Heart right ventricle (tissue), 16 donors: ENCODE data around the gene TGFBR2. TPM values are rescaled to one million over a fixed set of nuclear protein-coding genes. Genes with fewer than 3 reads are reported as not detected.

Source experiments
- ATAC-seq, 8 donors: fragments of 200-7000 bp; cut with Tn5 transposase; one replicate each; pipeline ENCODE4 v1.9.1; 2020; ENCODE audit warnings: mild to moderate bottlenecking in 8 of 8, moderate library complexity in 8 of 8, moderate number of reproducible peaks in 1 of 8
- DNase-seq, 2 donors: peaks; one replicate each; pipeline ENCODE4 v3.0.0-alpha.2; 2020
- H3K27ac ChIP-seq, 10 donors: fragments of 200-600 bp; sonication (generic) in 2 of 10; one replicate each; pipeline versions ENCODE4 v1.5.0 to v1.8.0; 2020 to 2022; ENCODE audit warnings: mild to moderate bottlenecking in 3 of 10
- H3K27me3 ChIP-seq, 7 donors: fragments of 200-600 bp; one replicate each; pipeline ENCODE4 v1.8.0; 2021 to 2022; ENCODE audit warnings: mild to moderate bottlenecking in 2 of 7
- H3K36me3 ChIP-seq, 9 donors: fragments of 200-600 bp; sonication (generic) in 1 of 9; one replicate each; pipeline versions ENCODE4 v1.5.0 to v1.8.0; 2020 to 2022; ENCODE audit warnings: mild to moderate bottlenecking in 2 of 9
- H3K4me1 ChIP-seq, 9 donors: fragments of 200-600 bp; sonication (generic) in 1 of 9; one replicate each; pipeline versions ENCODE4 v1.5.0 to v1.8.0; 2020 to 2022; ENCODE audit warnings: mild to moderate bottlenecking in 4 of 9
- H3K4me3 ChIP-seq, 10 donors: fragments of 200-600 bp; sonication (generic) in 2 of 10; one replicate each; pipeline versions ENCODE4 v1.5.0 to v1.8.0; 2020 to 2022; ENCODE audit warnings: mild to moderate bottlenecking in 7 of 10, moderate library complexity in 2 of 10
- H3K9me3 ChIP-seq, 11 donors: fragments of 200-600 bp in 10 of 11; sonication (generic) in 2 of 11; one replicate each; pipeline versions ENCODE4 v1.5.0 to v1.8.0; 2013 to 2022; ENCODE audit warnings: mild to moderate bottlenecking in 2 of 11, control low read depth in 1 of 11, moderate library complexity in 1 of 11
- WGBS, 2 donors: extraction: QIAGEN DNeasy Blood & Tissue Kit; methylation state at CpG; one replicate each; pipeline ENCODE4 v1.1.7; 2013; ENCODE audit warnings: inconsistent platforms in 1 of 2; 5-methylcytosine and 5-hydroxymethylcytosine counted together
- intact Hi-C, 10 donors: fragments of 100-400 bp; cut with DNase I; formaldehyde crosslinking; loops; one replicate each; pipeline versions ENCODE4 v1.11.1 to v1.14.2; 2022
- polyA plus RNA-seq, 2 donors: library from polyadenylated mRNA; stranded (reverse); fragments of 200-250 nt; gene quantifications; one replicate each; pipeline ENCODE4 v1.2.3, GENCODE V29; 2013
- total RNA-seq, 10 donors: library from RNA; stranded (reverse); fragmentation: NEBNext Ultra II Directional in 3 of 10; extraction: Animal tissue kit (Norgen Biotek cat#: 25700) in 3 of 10; gene quantifications; one replicate each; pipeline versions ENCODE4 v1.2.1 to v1.2.4, GENCODE V29; 2021 to 2023
- TF ChIP-seq, protein P1 (sequence below), 9 donors: fragments of 200-600 bp; sonication (generic) in 2 of 9; IDR thresholded peaks; one replicate each; pipeline versions ENCODE4 v1.5.0 to v1.8.0; 2021 to 2022; ENCODE audit warnings: antibody characterized with exemption in 9 of 9, mild to moderate bottlenecking in 5 of 9, moderate library complexity in 1 of 9
- donor health status: Arrhythmogenic right ventricular cardiomyopathy.
- donor health status: ischemic (EF 13 %, LVEDD 7.1; RV severe dilation, severe dysfunction).
- donor health status: healthy with polysubstance abuse.
- donor health status: DM: no; HTN: yes; CAD: no.
- donor health status: DM: no; HTN: no; CAD: no.
- donor health status: ischemic (EF 25% LVEDD 6.9; RV normal size, moderate dysfunction).
- donor health status: ischemic (EF 25% LVEDD 5.7; RV mildly dilated, moderate dysfunction).
- donor health status: healthy.
- donor health status: DM: yes; HTN: yes; CAD: no.
- donor health status: Ischemic cardiomyopathy.
- donor health status: ischemic (EF 35%, LVEDD 5.7; RV mildly dilated, moderate dysfunction).
- donor health status: nonischemic (EF 11% LVEDD 7.7; RV severe dilation, severe dysfunction).
- donor health status: DM: yes; HTN: yes; CAD: no.
- donor health status: PGD.
- donor health status: ischemic (EF 29% LVEDD 5.4; RV normal size, mild dysfunction).
- donor health status: nonischemic (EF 23%, LVEDD 6.1; RV moderate dilation, normal function).

TGFBR2 gene
- total and polyA plus RNA-seq, 12 donors, result 14.6 to 197 (median 82.8) TPM

DNA sequence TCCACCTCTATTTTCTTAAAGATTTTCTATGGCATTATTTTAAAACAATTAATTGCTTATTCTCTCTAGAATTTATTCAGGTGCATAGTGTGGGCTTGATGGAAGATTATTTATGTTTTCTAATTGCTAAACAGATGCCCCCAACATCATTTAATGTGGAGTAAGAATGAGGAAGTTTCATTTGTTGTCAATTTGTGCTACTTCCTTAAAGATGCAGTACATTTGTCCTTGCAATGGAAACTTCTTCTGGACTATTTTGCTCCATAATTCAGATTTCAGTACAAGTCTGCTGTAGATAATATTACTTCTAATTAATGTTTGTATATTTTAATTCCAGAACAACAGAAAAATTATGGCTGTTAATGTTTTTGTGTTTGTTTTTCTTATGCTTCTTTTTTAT lies 104.8 kb downstream of the TGFBR2 start:
- Histone ChIP-seq H3K27me3 (no peaks in the 10 kb centered on the region), H3K4me1 (peaks cover 0 to 18% (median 0%) of the 10 kb centered on the region in 9 donors), H3K27ac (no peak overlapping the region), H3K4me3 (no peak overlapping the region), H3K9me3 (peaks cover 0 to 3% (median 0%) of the 10 kb centered on the region in 11 donors), H3K36me3 (no peaks in the 10 kb centered on the region)
- intact Hi-C loops, result no loop called here
- ATAC-seq (no peak), DNase-seq (no peak)
- TF ChIP-seq, protein P1, sequence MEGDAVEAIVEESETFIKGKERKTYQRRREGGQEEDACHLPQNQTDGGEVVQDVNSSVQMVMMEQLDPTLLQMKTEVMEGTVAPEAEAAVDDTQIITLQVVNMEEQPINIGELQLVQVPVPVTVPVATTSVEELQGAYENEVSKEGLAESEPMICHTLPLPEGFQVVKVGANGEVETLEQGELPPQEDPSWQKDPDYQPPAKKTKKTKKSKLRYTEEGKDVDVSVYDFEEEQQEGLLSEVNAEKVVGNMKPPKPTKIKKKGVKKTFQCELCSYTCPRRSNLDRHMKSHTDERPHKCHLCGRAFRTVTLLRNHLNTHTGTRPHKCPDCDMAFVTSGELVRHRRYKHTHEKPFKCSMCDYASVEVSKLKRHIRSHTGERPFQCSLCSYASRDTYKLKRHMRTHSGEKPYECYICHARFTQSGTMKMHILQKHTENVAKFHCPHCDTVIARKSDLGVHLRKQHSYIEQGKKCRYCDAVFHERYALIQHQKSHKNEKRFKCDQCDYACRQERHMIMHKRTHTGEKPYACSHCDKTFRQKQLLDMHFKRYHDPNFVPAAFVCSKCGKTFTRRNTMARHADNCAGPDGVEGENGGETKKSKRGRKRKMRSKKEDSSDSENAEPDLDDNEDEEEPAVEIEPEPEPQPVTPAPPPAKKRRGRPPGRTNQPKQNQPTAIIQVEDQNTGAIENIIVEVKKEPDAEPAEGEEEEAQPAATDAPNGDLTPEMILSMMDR (IDR thresholded peaks at IDR 0.05), result no peak

DNA sequence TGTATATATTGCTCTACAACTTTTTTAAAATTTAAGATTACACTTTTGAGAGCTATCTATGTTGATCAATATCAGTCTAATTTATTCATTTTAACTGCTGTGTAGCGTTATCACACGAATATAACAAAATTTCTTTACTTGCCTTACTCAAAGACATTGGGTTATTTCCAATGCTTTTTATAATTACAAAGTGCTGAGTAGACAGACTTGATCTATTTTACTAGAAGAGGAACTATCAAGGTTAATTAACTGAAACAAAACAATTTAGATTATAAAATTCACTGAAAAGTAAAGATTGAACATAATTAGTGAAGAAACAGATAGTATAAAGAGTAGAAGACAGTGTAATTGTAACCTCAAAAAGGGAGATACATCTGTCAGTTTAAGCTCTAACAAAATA lies 105.5 kb downstream of the TGFBR2 start:
- ATAC-seq (no peak), DNase-seq (no peak)
- 90 to 96% methylated on average over 2 of the region's 2 CpGs for WGBS, 2 donors
- peaks cover 0 to 18% (median 0%) of the 10 kb centered on the region in 9 donors for H3K4me1 ChIP-seq
- H3K27ac ChIP-seq, result no peak overlapping the region
- no peaks in the 10 kb centered on the region for H3K27me3 ChIP-seq
- TF ChIP-seq, protein P1 (IDR thresholded peaks at IDR 0.05), result no peak
- H3K36me3 ChIP-seq, result no peaks in the 10 kb centered on the region
- H3K4me3 ChIP-seq, result no peak overlapping the region
- peaks cover 0 to 3% (median 0%) of the 10 kb centered on the region in 11 donors for H3K9me3 ChIP-seq
- intact Hi-C loops, result no loop called here

DNA sequence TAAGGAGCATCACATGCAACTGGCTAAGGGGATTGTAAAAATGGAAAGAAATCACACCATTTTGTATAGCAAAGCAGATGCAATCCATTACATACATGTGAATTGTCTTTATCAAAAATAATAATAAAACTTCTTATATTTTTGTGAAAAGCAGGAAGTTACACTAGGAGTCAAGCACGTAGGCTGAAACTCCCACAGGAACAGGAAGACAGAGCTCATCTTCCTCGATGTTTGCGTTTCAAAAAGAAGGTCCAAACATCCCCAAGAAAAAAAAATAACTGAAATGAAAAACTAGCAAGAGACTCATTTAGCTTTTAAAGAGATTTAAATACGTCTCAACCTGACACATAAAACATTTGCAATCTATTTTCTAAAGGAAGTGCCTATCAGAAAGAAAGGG lies 106.6 kb downstream of the TGFBR2 start:
- 44 to 67% methylated on average over 4 of the region's 4 CpGs for WGBS, 2 donors
- no peak overlapping the region for H3K4me3 ChIP-seq
- peaks cover 0 to 3% (median 0%) of the 10 kb centered on the region in 11 donors for H3K9me3 ChIP-seq
- H3K27ac ChIP-seq, result no peak overlapping the region
- H3K36me3 ChIP-seq, result no peaks in the 10 kb centered on the region
- ATAC-seq, result no peak
- intact Hi-C loops, result no loop called here
- TF ChIP-seq, protein P1 (IDR thresholded peaks at IDR 0.05), result no peak
- no peak for DNase-seq
- H3K27me3 ChIP-seq, result no peaks in the 10 kb centered on the region
- peaks cover 0 to 18% (median 0%) of the 10 kb centered on the region in 9 donors for H3K4me1 ChIP-seq

DNA sequence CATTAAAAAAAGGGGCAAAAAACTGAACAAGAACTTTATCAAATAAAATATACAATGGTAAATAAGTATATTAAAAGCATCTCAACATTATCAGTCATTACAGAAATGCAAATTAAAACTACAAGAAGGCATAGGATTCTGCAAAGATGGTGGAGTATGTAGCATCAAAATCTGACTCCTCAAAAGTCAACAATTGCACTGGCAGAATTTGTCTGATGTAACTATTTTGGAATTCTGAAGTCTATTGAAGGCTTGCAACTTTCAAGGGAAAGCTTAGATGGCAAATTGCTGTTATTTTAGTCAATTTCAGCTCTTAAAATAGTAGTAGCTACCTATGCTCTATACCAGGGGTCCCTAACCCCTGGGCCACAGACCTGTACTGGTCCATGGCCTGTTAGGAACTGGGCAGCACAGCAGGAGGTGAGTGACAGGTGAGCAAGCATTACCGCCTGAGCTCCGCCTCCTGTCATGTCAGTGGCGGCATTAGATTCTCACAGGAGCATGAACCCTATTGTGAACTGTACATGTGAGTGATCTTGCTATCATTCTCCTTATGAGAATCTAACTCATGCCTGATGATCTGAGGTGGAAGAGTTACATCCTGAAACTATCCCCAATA lies 107.6 kb downstream of the TGFBR2 start:
- no peak for DNase-seq

More for the DNA sequence above, 107.6 kb downstream of the TGFBR2 start:
- peaks cover 0 to 15% (median 0%) of the 10 kb centered on the region in 9 donors for H3K4me1 ChIP-seq
- intact Hi-C loops, result no loop called here
- peaks cover 0 to 3% (median 0%) of the 10 kb centered on the region in 11 donors for H3K9me3 ChIP-seq
- no peak for ATAC-seq
- WGBS, 2 donors, result 99% methylated on average over 3 of the region's 3 CpGs
- no peaks in the 10 kb centered on the region for H3K36me3 ChIP-seq
- TF ChIP-seq, protein P1 (IDR thresholded peaks at IDR 0.05), result no peak
- no peaks in the 10 kb centered on the region for H3K27me3 ChIP-seq
- no peak overlapping the region for H3K27ac ChIP-seq
- H3K4me3 ChIP-seq, result no peak overlapping the region
